Measurements from ENCODE around the gene CLCN6. TPM values are rescaled to one million over a fixed set of nuclear protein-coding genes. Genes with fewer than 3 reads are reported as not detected.

Gene CLCN6
- total RNA-seq (2014; rRNA removed; shearing (Covaris generic)): 3.4 and 5.1 TPM in 2 replicates

DNA sequence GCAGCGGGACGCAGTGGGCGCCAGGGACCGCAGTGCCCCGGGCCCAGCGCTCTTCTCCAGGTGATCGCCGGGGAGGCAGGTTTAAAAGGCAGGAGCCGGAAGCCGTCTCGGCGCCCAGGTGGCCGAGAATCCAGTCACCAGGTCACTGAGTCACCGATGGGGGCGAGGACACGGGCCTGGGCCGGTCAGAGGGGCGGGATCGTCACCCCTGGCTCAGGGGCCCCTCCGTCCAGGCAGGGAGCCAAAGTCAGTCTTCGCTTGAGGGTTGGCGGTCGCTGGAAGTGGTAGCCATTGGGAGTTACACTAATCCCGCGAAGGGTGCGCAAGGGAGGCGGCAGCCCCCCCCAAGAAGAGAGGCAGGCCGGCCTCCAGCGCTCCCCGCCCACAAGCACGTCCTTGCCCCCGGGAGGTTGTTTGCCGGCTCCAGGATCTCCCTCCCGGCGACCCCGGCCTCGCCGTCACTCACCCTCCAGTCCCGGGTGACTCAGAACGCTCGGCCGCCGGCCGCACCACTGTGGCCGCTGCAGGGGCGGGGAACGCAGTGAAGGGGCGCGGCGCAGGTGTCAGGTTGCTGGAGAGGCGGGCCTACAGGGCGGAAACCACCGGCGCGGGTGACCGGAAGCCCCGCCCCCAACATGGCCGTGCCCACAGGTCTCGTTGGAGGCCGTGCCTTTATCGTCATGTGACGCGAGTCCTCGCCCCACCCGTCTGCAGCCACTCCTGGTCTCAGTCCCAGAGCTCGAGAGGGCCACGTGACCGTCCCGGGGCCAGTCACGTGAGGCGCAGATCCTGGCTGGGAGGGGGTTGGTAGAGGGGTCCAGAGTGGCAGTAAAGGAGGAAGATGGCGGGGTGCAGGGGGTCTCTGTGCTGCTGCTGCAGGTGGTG, at the start of gene CLCN6, which contains the start of gene MTHFR:
TSS of gene CLCN6 (plus strand) at position 770 of the 885 bp plus-strand sequence. CDS start at position 842, 72 bp downstream.
TSS of gene MTHFR (minus strand) at position 543 of the 885 bp plus-strand sequence. CDS start 2,848 bp downstream, outside the sequence.
- peaks cover 40% of the 10 kb centered on the region for H3K4me1 ChIP-seq (replicated peaks)
- peaks cover 19% of the 10 kb centered on the region for H3K36me3 ChIP-seq
- no peaks in the 10 kb centered on the region for H3K27me3 ChIP-seq (replicated peaks)
- H3K27ac ChIP-seq: peak within 1 kb of the TSS; percentile 71
- DNase-seq (ENCODE audit: low read depth in 1 of 2, low spot score in 2 of 2): peak; percentile 99
- H3K9me3 ChIP-seq (replicated peaks): no peaks in the 10 kb centered on the region; the same call in 1 of the 2 replicates
- peak within 1 kb of the TSS; percentile 62 for H3K4me3 ChIP-seq

- H3K9me3 ChIP-seq (replicated peaks): peaks cover 6% of the 10 kb centered on the region
- no peaks in the 10 kb centered on the region for H3K36me3 ChIP-seq
- DNase-seq (ENCODE audit: low read depth in 1 of 2, low spot score in 2 of 2): no peak
- H3K27me3 ChIP-seq (replicated peaks): peaks cover 16% of the 10 kb centered on the region
- H3K27ac ChIP-seq: no peak overlapping the region
- H3K4me3 ChIP-seq: no peak overlapping the region
- H3K4me1 ChIP-seq (replicated peaks): no peaks in the 10 kb centered on the region
These were observed 48.9 kb upstream of the CLCN6 start for GRCh38 chr1:11757047-11757446.

DNA sequence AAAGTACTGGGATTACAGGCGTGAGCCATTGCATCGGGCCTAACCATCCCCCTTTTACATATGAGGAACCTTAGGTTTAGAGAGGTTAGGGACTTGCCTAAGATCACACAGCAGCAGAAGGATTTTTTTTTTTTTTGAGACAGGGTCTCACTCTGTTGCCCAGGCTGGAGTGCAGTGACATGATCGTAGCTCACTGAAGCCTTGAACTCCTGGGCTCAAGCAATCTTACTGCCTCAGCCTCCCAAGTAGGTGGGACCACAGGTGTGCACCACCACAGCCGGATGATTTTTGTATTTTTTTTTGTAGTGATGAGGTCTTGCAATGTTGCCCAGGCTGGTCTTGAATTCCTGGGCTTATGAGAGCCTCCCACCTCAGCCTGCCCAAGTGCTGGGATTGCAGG, 46.2 kb upstream of the CLCN6 start:
- no peak for DNase-seq (ENCODE audit: low read depth in 1 of 2, low spot score in 2 of 2)
- Histone ChIP-seq H3K36me3 (no peaks in the 10 kb centered on the region), H3K27me3 (replicated peaks) (peaks cover 17% of the 10 kb centered on the region), H3K4me3 (no peak overlapping the region), H3K27ac (no peak overlapping the region), H3K9me3 (replicated peaks) (peaks cover 6% of the 10 kb centered on the region), H3K4me1 (replicated peaks) (no peaks in the 10 kb centered on the region)

GRCh38 chr1:11761285-11761684, 44.7 kb upstream of the CLCN6 start:
- H3K36me3 ChIP-seq: no peaks in the 10 kb centered on the region
- no peak overlapping the region for H3K27ac ChIP-seq
- H3K27me3 ChIP-seq (replicated peaks): peaks cover 17% of the 10 kb centered on the region
- H3K4me1 ChIP-seq (replicated peaks): no peaks in the 10 kb centered on the region
- DNase-seq (ENCODE audit: low read depth in 1 of 2, low spot score in 2 of 2): no peak
- H3K4me3 ChIP-seq: no peak overlapping the region
- H3K9me3 ChIP-seq (replicated peaks): peaks cover 6% of the 10 kb centered on the region

GRCh38 chr1:11761988-11762406, 44.0 kb upstream of the CLCN6 start, which contains the start of gene C1orf167:
Gene C1orf167 (plus strand): TSS chr1:11762193. CDS start chr1:11764401, 2,208 bp downstream.
- Histone ChIP-seq H3K9me3 (replicated peaks) (peaks cover 4% of the 10 kb centered on the region), H3K27ac (no peak within 1 kb of the TSS), H3K36me3 (no peaks in the 10 kb centered on the region), H3K27me3 (replicated peaks) (peaks cover 16% of the 10 kb centered on the region), H3K4me1 (replicated peaks) (no peaks in the 10 kb centered on the region), H3K4me3 (no peak within 1 kb of the TSS)
- no peak for DNase-seq (ENCODE audit: low read depth in 1 of 2, low spot score in 2 of 2)

- no peaks in the 10 kb centered on the region for H3K4me1 ChIP-seq (replicated peaks)
- H3K27me3 ChIP-seq (replicated peaks): peaks cover 13% of the 10 kb centered on the region
- no peak overlapping the region for H3K27ac ChIP-seq
- H3K4me3 ChIP-seq: no peak overlapping the region
- DNase-seq (ENCODE audit: low read depth in 1 of 2, low spot score in 2 of 2): no peak
- no peaks in the 10 kb centered on the region; the same call in 1 of the 2 replicates for H3K9me3 ChIP-seq (replicated peaks)
- no peaks in the 10 kb centered on the region for H3K36me3 ChIP-seq
These were observed 41.9 kb upstream of the CLCN6 start for GRCh38 chr1:11764115-11764514.

DNA sequence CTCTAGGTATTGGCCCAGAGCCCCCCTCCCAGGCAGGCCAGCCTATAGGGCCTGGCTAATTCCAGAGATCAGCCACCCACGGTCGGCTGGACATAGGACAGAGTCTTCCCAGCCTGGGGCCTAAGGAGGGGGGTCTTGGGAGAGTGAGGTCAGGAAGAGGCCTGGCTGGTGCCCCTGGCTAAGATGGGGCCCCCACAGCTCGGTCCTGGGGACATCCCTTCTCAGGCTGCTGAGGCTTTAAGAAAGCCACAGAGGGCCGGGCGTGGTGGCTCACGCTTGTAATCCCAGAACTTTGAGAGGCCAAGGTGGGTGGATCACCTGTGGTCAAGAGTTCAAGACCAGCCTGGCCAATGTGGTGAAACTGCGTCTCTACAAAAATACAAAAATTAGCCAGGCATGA, 41.5 kb upstream of the CLCN6 start:
- H3K4me1 ChIP-seq (replicated peaks): no peaks in the 10 kb centered on the region
- no peak for DNase-seq (ENCODE audit: low read depth in 1 of 2, low spot score in 2 of 2)
- H3K4me3 ChIP-seq: no peak overlapping the region
- peaks cover 13% of the 10 kb centered on the region for H3K27me3 ChIP-seq (replicated peaks)
- H3K27ac ChIP-seq: no peak overlapping the region
- H3K36me3 ChIP-seq: no peaks in the 10 kb centered on the region
- no peaks in the 10 kb centered on the region; the same call in 1 of the 2 replicates for H3K9me3 ChIP-seq (replicated peaks)

DNA sequence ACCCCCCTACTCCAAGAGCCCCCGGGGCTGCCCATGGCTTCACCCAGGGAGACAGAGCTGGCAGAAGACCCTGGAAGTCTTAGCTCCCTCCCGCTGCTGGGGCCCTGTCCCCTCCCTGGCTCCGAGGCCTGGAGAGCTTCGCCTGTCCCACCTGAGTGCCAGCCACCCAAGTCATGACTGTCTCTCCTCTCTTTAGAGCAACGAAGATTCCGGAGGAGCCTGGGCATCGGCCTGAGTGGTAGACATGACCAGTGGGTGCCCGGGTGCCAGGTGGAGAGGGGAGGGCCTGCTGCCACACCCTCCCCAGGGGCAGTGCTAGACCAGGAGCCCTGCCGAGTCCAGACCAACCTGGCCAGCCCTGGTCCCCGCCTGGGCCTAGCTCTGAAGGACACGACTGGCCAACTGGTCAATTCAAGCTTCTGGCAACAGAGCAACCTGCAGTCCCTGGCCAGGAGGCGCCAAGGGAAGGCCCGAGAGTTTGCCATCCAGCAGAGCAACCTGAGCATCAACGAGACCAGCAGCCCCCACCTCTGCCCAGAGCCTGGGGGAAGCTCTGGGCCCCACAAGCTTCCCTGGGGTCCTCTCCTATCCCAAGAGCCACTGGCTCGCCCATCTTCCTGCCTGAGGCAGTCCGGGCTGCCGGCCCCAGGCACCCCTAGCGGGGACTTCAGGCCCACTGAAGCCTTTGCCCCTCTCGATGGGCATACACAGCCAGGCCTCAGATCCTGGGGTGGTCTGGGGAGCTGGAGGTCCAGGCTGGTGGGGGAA, 40.1 kb upstream of the CLCN6 start:
- Histone ChIP-seq H3K4me3 (no peak overlapping the region), H3K4me1 (replicated peaks) (no peaks in the 10 kb centered on the region), H3K36me3 (no peaks in the 10 kb centered on the region), H3K27ac (no peak overlapping the region), H3K27me3 (replicated peaks) (peaks cover 19% of the 10 kb centered on the region), H3K9me3 (replicated peaks) (no peaks in the 10 kb centered on the region)
- no peak for DNase-seq (ENCODE audit: low read depth in 1 of 2, low spot score in 2 of 2)

GRCh38 chr1:11766429-11766776, 39.6 kb upstream of the CLCN6 start:
- Histone ChIP-seq H3K4me1 (replicated peaks) (no peaks in the 10 kb centered on the region), H3K4me3 (no peak overlapping the region), H3K27ac (no peak overlapping the region), H3K9me3 (replicated peaks) (no peaks in the 10 kb centered on the region), H3K27me3 (replicated peaks) (peaks cover 22% of the 10 kb centered on the region), H3K36me3 (no peaks in the 10 kb centered on the region)
- DNase-seq (ENCODE audit: low read depth in 1 of 2, low spot score in 2 of 2): no peak

DNA sequence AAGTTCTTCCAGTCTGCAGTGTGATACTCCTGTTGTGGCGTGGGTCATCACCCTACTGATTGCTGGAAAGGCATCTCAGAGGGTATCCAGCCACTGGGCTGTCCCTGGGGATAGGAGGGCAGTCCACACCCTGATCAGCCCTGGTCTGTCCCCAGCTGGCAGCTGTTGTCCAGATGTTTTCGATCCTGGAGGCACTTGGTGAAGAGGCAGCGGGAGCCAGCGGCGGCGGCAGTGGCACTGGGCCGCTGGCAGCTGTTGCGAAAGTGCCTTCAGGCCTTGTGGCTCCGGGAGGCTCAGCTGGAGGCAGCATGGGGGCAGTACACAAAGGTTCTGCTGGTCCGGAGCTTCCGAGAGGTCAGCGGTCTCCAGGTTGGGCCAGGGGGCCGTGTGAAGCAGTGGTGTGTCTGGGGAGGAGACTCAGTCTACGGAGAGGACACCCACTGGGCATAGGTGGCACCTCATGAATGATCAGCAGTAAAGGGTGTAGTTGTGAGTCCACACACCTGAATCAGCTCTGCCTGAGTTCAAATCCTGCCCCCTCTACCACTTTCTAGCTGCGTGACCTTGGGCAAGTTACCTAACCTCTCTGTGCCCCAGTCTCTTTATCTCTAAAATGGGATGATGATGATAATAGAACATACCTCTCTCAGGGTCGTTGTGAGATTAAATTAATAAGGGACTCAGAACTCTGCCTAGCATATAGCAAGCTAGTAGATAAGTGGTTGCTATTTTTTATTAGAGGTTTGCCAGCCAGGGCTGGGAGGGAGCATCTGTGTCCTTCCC, 37.9 kb upstream of the CLCN6 start:
- H3K4me3 ChIP-seq: no peak overlapping the region
- H3K27me3 ChIP-seq (replicated peaks): peaks cover 15% of the 10 kb centered on the region
- no peak overlapping the region for H3K27ac ChIP-seq
- H3K9me3 ChIP-seq (replicated peaks): no peaks in the 10 kb centered on the region
- no peaks in the 10 kb centered on the region for H3K36me3 ChIP-seq
- DNase-seq (ENCODE audit: low read depth in 1 of 2, low spot score in 2 of 2): no peak
- H3K4me1 ChIP-seq (replicated peaks): no peaks in the 10 kb centered on the region

GRCh38 chr1:11768821-11769220, 37.2 kb upstream of the CLCN6 start:
- H3K27ac ChIP-seq: no peak overlapping the region
- DNase-seq (ENCODE audit: low read depth in 1 of 2, low spot score in 2 of 2): no peak

DNA sequence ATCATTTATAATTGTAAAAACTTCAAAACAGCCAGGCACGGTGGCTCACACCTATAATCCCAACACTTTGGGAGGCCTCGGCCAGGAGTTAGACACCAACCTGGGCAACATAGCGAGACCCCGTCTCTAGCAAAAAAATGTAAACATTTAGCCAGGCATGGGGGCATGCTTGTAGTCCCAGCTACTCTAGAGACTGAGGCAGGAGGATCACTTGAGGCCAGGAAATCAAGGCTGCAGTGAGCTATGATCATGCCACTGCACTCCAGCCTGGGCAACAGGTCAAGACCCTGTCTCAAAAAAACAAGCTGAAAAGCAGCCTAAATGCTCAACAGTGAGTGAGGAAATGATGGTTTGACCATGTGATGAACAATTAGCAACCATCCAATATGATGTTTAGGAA, 36.7 kb upstream of the CLCN6 start:
- no peak for DNase-seq (ENCODE audit: low read depth in 1 of 2, low spot score in 2 of 2)
- Histone ChIP-seq H3K9me3 (replicated peaks) (no peaks in the 10 kb centered on the region), H3K4me1 (replicated peaks) (no peaks in the 10 kb centered on the region), H3K36me3 (no peaks in the 10 kb centered on the region), H3K27me3 (replicated peaks) (peaks cover 20% of the 10 kb centered on the region), H3K4me3 (no peak overlapping the region), H3K27ac (no peak overlapping the region)

More at GRCh38 chr1:11768821-11769220, 37.2 kb upstream of the CLCN6 start:
- Histone ChIP-seq H3K4me1 (replicated peaks) (no peaks in the 10 kb centered on the region), H3K27me3 (replicated peaks) (peaks cover 17% of the 10 kb centered on the region), H3K36me3 (no peaks in the 10 kb centered on the region), H3K4me3 (no peak overlapping the region), H3K9me3 (replicated peaks) (no peaks in the 10 kb centered on the region)

DNA sequence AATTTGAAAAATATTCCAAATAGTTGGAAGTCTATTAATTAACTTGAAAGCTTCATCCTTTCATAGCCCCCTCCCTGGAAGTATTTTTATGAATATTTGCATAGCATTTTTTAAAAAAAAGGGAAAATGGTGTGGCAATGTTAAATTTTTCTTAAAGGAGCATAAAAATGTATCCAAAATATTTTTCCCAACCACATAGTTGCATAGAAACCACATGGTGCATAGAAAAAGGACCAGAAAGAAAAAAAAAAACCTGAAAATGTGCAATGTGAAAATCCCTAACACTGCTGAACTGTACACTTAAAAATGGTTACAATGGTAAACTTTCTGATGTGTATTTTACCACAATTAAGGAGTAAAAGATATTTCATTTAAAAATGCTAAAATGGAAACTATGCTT, 36.0 kb upstream of the CLCN6 start:
- H3K27ac ChIP-seq: no peak overlapping the region
- no peaks in the 10 kb centered on the region for H3K4me1 ChIP-seq (replicated peaks)
- DNase-seq (ENCODE audit: low read depth in 1 of 2, low spot score in 2 of 2): no peak
- H3K9me3 ChIP-seq (replicated peaks): no peaks in the 10 kb centered on the region
- no peaks in the 10 kb centered on the region for H3K36me3 ChIP-seq
- no peak overlapping the region for H3K4me3 ChIP-seq
- peaks cover 21% of the 10 kb centered on the region for H3K27me3 ChIP-seq (replicated peaks)

All from SJSA1 (cell line).